AG08396 (cell line): ENCODE measurements around the gene NTSR2.

Experiments
- DNase-seq: peaks from one replicate; pipeline ENCODE4 v3.0.0; 2012; ENCODE audit warnings: low spot score, mixed read lengths

The NTSR2 gene

DNA sequence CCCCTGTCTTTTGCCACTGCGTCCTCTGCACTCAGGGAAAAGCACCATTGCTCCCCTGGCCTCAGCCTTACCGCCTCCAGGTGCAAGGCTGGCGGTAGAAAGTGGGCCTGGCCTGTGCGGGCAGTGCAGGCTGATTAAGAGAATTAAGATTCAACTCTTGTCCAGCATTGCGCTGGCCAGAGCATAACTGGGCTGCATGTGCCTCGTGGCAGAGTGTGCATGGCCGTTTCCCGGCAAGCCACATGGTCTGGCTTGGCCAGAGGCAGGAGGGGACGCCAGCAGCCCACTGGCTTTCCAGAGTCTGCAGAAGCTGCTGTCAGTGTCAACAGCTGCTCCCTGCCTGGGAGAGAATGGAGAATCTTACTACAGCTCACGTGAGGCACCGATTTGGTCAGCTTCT lies 12.3 kb downstream of the NTSR2 start:
- no peak for DNase-seq

- no peak for DNase-seq
Measured at GRCh38 chr2:11657195-11657594, 12.8 kb downstream of the NTSR2 start.

DNA sequence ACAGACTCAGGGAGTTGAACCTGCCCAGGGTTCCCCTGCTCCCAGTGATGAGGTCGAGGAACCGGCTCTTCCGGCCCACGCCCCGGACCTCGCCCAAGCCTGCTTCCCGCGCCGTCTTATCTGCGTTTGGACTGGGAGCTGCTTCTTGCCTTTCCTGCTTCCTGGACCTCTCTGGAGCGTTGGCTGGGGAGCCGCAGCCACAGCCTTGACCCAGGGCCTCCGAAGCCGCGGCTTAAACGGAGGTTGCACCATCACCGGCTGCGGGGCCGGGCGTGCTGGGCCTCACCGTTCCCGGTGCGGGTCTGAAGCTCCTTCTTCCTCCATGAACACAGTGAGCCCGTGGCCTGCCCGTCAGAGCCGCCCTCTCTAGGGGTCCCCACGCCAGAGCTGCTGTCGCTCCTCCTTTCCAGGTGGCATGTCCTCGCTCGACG lies 13.3 kb downstream of the NTSR2 start:
- no peak for DNase-seq

GRCh38 chr2:11656252-11656651 lies 13.7 kb downstream of the NTSR2 start:
- no peak for DNase-seq

DNA sequence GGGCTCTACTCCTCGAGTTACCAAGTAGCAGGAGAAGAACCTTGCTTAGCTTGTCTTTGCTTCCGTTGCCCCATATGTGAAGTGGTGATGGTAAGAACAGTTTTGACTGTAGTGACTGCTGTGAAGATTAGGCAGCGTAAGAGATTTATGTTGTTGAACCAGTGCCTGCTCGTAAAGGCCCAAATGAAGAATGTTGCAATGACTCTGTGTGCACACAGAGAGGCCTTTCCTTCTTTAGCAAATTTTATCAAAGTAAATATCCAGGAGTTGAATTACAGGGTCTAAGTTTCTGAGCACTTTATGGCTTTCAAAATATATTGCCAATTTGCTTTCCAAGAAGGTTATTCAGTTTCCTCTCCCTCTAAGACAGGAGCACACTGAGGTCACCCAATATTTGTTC lies 14.5 kb downstream of the NTSR2 start:
- no peak for DNase-seq

- DNase-seq: no peak
Measured at GRCh38 chr2:11652553-11652952, 17.4 kb downstream of the NTSR2 start.

DNA sequence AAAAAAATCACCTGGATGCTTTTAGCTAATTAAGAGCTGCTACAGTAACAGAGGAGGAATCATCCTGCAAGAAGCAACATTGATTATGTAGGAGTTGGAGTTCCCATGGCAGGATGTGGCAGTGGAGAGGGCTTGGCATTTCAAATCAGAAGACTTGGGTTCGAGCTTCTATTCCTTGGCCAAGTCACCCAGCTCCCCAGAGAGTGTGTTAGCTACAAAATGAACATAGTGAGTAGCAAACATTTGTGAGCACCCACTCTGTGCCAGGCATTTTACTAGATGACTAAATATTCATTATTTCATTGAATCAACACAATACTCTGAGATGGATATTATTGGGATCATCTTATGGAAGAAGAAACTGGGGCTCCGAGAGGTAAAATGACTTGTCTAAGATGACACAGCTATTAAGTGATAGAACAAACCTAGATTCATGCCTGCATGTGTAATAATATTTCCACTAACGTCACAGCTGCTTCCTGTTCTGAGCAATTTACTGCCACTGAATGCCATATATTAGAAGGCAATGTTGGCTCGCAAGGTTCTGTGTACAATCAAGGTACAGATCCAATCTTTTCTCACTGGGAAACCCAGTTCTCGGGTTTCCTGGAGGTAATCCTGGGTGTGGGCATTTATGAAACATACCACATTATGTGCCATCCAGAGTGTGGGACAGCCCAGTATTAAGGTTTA lies 18.0 kb downstream of the NTSR2 start:
- DNase-seq: no peak

DNA sequence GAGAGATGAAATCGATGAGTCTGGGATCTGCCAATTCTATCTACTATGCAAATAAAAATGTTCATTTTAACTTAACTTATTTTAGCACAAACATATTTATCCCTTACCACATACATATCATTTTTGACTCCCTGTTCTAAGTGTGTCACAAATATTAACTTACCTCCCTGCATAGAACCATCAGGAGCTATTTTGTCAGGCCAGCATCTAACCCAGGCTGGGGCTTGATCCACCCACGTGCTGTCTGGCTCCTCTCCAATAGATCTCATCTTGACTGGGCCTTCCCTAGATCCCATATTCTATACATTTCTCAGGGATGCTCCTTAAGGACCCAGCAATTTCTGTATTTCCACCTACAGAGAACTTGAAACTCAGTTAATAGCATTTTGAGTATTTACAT lies 20.9 kb downstream of the NTSR2 start:
- no peak for DNase-seq

DNA sequence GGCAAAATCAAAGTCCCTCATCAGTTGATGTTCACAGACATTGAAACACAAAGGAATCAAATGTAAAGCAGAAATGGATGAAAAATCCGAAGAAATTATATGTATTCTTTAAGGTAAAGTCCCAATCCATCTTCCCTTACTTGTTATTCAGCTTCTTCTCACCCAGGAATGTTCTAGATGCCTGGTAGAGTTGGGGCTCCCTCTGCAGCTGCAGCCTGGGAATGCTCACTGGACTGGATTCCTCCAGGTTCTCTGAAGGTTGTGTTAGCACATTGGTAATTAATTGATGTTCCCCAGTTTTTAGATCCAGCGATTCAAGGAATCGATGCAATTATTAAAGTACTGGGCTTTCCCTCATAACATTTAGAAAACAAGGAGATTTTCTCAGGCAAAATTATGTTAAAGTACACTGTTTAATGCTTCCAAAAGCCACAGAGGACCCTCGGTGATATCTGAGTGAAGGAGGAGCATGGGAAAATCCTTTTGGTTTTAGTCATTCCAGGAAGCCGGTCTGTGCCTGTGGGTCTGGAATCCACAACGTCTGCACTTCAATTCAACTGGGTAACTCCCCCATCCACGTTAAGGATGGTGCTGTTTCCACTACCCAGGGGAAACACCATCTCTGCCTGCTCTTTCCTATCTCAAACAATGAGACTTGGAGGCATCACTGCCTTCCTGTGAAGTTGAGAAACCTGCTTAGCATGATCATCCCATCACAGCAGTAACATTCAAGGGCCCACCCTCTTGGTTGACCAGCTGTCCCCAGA lies 22.0 kb downstream of the NTSR2 start:
- DNase-seq: no peak

GRCh38 chr2:11646530-11646929 lies 23.5 kb downstream of the NTSR2 start:
- DNase-seq: no peak

GRCh38 chr2:11644293-11644692 lies 25.7 kb downstream of the NTSR2 start:
- no peak for DNase-seq

GRCh38 chr2:11642972-11643371 lies 27.0 kb downstream of the NTSR2 start:
- DNase-seq: no peak

DNA sequence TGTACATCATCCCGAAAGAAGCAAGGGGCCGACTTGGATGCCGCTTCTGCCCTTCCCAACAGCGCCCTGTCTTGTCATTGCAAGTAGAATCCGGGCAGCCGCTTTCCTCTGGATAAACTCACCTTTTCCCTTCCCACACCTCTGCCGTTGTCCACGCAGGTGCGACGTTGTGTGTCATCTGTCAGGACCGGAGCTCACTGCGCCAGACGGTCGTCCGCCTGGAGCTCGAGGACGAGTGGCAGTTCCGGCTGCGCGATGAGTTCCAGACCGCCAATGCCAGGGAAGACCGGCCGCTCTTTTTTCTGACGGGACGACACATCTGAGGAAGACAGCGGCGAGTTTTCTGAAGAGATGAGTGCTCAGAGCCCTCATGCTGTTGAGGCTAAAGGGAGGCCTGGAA lies 29.9 kb downstream of the NTSR2 start:
- DNase-seq: no peak

DNA sequence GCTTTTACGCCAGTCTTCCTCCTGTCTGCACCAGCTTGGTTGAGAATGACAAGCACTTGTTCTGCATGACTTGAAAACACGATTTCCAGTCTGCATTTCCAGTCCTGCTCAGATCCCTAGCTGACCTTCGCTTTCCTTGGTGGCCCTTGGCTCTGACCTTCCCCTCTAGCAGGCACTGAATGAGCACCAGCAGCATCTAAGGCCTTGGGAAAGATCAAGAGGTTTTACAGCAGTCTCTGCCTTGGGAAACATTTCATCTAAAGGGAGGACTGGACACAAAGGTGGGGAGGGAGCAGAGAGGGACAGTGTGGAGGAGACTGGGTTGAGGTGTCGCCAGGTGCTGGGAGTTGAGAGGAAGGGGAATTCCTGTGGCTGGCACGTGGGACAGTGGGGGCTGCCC lies 30.5 kb downstream of the NTSR2 start:
- DNase-seq: no peak

DNA sequence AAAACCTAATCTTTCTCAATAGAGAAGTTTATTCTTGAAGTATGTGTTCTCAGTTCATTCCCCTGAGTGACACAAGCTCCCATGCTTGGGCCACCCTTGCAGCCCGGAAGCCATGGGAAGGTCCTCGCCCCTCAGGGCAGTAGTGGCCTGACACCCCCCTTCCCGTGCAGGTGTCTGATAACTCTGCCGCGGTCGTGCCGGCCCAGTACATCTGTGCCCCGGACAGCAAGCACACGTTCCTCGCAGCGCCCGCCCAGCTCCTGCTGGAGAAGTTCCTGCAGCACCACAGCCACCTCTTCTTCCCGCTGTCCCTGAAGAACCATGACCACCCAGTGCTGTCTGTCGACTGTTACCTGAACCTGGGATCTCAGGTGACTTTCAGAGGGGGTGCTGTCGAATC lies 32.4 kb downstream of the NTSR2 start:
- DNase-seq: no peak

DNA sequence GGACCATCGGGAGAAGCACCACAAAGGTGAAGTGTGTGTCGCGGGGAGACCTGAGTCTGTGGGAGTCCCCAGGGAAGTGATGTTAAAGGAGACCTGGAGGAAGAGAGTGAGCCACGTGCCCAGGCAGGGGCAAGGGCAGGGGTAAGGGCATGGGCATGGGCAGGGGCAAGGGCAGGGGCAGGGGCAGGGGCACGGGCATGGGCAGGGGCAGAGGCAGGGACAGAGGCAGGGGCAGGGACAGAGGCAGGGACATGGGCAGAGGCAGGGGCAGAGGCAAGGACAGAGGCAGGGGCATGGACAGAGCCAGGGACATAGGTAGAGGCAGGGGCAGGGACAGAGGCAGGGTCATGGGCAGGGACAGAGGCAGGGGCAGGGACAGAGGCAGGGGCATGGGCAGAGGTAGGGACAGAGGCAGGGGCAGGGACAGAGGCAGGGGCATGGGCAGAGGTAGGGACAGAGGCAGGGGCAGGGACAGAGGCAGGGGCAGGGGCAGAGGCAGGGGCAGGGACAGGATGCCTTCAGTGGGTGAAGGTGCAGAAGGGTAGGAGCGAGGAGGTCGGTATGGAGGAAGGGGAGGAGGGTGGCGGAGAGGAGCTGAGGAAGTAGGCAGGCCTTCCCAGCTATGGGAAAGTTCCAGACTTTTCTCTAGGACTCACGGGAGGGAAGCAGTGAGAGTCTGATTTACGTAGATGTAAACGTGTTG lies 33.3 kb downstream of the NTSR2 start:
- no peak for DNase-seq

GRCh38 chr2:11635141-11635540 lies 34.9 kb downstream of the NTSR2 start:
- DNase-seq: no peak

DNA sequence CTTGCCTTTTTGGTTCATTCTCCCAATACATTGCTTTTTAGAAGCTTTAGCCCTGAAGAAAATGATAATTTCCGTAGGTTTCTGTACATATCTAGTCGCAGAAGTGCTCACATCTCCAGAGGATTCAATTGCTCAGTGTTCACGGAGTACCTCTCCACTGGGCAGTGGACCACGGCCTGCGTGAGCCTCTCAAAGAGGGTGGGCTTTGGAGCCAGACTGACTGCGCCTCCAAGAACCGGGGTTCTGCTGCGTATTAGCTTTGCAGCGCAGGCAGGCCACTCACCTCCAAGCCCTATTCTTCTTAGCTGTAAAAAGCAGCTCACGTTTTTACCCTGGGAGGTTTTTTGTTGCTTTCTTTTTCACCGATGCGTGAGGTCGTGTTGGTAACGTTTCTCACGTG lies 35.4 kb downstream of the NTSR2 start:
- DNase-seq: no peak

- DNase-seq: no peak
Measured at GRCh38 chr2:11633923-11634478, 36.0 kb downstream of the NTSR2 start.

DNA sequence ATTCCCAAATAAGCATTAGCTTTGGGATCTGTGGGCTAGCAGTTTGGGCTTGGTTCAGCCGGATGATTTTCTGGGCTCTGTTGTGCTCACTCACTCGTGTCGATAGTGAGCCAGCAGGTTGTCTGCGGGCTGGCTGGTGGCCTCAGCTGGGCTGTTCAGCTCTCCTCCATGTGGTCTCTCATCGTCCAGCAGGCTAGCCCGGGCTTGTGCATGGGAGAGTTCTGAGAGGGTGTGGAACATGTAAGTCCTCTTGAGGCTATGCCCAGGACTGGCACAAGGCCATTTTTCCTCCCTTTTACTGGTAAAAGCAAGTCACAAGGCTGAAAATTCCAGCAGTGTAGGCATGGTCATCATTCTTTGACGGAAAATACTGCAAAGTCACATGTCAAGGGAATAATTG lies 38.5 kb downstream of the NTSR2 start:
- no peak for DNase-seq

GRCh38 chr2:11630855-11631254 lies 39.1 kb downstream of the NTSR2 start:
- no peak for DNase-seq

DNA sequence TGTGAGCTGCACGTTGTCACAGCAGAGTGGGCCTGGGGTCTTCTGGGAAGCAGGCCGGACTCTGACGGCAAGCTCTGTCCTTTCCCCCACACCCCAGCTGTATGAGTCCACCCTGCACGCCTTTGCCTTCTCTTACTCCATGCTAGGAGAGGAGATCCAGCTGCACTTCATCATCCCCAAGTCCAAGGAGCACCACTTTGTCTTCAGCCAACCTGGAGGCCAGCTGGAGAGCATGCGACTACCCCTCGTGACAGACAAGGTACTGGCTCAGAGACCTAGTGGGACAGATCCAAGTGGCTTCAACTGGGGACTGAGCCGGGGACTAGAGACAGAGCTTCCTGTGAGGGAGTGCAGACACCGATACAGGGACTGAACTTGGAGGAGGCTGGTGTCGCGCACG lies 40.1 kb downstream of the NTSR2 start:
- no peak for DNase-seq

- no peak for DNase-seq
Measured at GRCh38 chr2:11629215-11629614, 40.8 kb downstream of the NTSR2 start.
